NAMALWA (cell line): ENCODE measurements around the gene LAYN.
A peak's percentile ranks its signal among the peaks of the same experiment; 100 is the strongest.

Source experiments
- DNase-seq: peaks from one replicate; pipeline ENCODE4 v3.0.0-alpha.2; 2015; ENCODE audit warnings: low spot score

LAYN gene

GRCh38 chr11:111531687-111532364 lies 8.7 kb upstream of the LAYN start:
- DNase-seq = peak; percentile 5

DNA sequence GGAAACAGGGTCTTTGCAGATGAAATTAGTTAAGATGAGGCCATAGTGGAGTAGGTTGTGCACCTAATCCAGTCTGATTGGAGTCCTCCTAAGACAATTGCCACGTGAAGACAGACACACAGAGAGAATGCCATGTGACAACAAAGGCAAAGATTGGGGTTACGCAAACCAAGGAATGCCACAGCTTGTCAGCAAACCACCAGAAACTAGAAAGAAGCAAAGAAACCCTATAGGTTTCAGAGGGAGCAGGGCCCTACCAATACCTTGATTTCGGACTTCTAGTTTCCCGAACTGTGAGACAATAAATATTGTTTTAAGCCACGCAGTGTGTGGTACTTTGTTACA lies 8.2 kb upstream of the LAYN start:
- no peak for DNase-seq

DNA sequence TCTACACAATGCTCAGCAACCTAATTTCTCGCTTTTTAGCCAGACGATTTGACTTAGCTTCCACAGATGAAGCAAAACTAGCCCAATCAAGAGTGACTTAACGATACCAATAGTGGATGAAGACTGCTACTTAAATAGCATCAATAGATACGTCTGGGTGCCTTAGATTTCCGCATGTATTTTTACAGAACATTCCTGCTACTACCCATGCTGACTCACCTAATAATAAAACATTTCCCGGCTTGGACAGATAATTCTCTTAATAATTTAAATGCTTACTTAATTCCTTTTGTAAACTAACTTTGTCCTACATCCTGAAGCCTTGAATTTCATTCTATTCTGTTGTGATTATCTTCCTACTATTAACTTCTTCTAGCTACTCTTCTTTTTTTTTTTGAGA lies 5.2 kb upstream of the LAYN start:
- DNase-seq = no peak

- DNase-seq = no peak
Measured at GRCh38 chr11:111537336-111537860, 3.1 kb upstream of the LAYN start.

DNA sequence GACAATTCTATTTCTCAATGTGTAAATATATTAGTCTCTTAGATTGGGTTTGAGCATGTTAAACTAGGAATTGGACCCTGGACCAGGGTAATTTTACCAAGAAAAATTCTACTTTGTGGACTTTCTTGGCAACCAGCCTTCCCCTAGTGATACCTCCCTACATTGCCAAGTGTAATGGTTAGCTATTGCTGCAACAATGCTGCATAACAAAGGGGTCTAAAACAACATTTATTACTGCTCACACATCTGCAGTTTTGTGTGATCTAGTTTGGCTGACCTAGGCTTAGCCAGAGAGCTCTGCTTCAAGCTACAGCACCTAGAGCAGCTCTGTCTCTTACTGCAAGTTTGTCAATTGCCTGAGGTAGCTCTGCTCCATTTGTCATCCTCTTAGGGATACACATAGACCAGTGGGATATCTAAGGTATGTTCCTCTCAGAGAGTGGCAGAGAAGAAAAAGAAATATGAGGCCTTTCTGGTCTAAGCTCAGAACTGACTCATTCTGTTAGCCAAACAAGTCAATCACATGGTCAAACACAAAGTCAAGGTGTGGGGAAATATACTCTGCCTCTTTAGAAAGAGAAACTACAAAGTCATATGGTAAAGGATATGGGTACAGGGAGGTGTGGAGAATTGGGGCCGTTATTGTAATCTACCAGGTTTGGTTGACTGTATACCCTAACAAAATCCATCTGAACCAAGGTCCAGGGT lies 2.0 kb upstream of the LAYN start:
- DNase-seq = no peak

DNA sequence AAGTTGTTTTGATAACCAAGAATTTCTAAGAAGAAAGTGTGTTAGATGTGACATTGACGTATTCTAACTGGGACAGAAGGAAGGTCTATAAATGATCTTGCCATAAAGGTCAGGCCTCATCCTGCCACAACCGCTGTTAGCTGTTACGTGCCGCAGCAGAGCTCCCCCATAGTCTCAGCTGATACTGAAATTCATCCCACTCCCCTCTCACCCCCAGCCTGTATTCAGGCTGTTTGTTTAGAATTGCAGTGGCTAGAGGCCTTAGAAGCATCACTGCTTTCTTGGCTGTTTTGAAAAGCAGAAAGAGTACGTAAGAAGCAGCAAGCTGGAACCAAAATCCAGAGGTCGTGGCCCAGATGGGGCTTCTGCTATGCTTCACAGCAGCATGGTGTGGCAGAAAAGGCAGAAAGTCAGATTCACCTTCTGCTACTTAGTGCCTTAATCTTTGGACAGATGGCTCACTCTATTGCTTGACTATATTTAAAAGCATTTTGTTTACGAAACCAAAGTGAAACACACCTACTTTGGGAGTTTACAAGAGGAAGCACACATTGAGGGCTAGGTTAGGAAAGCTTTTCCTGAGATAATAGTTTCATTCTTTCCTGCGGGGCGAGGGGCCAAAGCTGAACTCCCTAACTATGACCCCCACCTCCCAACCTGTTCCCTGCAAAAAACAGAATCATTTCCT lies 950 bp upstream of the LAYN start:
- DNase-seq = no peak

DNA sequence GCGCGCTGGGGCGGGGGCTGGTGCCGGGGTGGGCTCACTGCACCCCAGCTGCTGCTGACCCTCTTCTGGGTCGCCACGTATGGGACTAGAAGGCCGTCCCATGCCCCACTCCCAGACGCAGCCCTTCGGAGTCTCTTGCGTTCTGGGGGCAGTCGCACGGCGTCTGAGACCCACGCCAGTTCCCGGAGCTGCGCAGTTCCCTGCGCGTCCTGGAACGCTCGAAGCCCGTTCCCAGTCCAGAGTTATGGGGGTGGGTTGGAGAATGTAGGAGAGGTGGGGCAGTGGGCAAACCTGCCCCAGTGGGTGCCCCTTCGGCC lies 375 bp downstream of the LAYN start:
- DNase-seq = no peak

- DNase-seq = no peak
Measured at GRCh38 chr11:111541254-111542061, 938 bp downstream of the LAYN start.

DNA sequence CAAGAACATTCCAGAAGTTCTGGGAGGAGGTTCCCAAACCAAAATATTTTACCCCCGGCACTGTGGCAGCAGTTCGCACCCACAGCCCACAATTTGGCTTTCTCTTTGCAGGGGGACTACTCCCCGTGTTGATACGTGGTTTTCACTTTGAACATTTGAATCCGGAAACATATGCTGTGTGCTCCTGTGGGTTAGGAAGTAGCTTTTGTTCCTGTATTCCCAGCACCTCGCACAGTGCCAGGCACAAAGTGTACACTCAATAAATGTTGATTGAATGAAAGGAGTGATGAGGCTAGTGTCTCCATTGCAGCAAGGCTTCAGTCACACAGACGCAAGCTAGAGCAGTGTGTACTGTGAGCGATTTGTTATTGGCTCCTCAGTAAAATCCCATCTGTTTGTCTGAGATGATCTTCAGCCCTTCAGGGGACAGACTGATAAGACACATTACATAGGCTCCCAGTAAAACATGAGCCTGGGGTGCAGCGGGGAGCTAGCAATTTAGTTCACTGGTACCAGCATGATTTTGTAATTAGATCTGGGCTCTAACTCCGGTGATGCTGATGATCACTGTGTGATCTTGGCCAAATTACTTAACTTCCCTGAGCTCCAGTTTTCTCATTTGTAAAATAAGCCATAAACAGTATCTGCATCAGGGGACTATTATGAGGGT lies 2.2 kb downstream of the LAYN start:
- no peak for DNase-seq

- no peak for DNase-seq
Measured at GRCh38 chr11:111548525-111548924, 8.0 kb downstream of the LAYN start.

- no peak for DNase-seq
Measured at GRCh38 chr11:111549196-111549868, 8.8 kb downstream of the LAYN start.

- no peak for DNase-seq
Measured at GRCh38 chr11:111549869-111550203, 9.3 kb downstream of the LAYN start.

DNA sequence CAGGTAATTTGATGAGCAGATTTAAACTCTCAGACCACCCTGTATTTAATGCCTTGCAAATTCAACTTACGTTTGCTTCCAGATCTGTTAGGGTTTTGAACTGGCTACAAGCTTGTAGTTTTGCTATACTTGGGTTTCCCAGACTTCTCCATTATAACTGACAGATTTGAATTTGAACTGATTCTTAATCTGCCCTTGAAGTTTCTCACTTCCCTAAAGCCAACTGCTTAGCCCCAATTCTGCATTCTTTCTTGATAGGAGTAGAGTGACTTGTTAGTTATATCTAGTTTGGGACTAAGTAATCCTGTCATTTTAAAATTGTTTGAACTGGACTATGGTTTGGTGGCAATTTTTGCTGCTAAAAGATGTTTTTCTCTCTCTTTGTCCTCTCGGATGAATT lies 9.7 kb downstream of the LAYN start:
- DNase-seq = no peak

- no peak for DNase-seq
Measured at GRCh38 chr11:111554532-111554931, 14.0 kb downstream of the LAYN start.

DNA sequence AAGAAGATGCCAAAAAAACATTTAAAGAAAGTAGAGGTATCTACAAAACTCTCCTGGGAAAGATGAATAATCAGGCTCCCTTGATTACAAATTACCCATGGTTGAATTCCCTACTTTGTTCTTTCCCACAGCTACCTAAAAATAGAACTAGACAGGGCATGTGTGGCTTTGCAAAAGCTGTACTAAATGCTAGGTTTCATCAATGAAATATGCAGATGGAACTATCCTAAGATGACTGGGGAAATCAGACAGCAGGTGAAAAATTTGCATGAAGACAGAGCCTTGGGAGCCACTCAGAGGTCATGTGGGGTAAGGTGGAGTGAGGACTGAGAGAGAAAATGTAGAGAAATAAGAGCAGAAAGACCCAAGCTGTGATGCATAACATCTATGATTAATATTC lies 14.7 kb downstream of the LAYN start:
- no peak for DNase-seq

DNA sequence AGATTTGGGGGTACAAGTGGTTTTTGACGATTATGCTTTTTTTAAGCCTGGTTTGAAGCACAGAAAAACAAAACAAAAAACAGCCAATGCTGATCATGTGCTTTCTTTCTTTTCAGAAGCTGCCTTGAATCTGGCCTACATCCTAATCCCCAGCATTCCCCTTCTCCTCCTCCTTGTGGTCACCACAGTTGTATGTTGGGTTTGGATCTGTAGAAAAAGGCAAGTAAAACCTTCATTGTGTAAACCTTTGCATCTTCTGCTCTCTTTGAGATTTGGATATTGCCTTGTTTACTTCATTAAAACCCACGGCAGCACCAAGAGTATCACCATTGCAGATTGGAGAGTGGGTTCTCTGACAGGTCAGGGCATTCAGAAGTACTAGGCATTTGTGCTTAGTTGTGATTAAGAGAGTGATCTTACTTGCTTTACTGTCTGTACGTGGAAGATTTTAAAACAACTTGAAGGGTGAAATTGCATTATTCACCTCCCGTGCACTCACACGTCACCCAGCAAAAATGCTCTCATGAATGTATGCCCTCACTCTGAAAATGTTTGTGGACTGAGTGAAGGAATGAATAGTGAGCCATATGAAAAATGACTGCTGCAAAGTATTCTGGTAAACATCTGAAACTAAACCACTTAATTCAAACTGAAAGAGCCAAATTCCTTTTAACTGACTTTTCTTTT lies 17.0 kb downstream of the LAYN start:
- no peak for DNase-seq

GRCh38 chr11:111559800-111560464 lies 19.4 kb downstream of the LAYN start:
- no peak for DNase-seq

DNA sequence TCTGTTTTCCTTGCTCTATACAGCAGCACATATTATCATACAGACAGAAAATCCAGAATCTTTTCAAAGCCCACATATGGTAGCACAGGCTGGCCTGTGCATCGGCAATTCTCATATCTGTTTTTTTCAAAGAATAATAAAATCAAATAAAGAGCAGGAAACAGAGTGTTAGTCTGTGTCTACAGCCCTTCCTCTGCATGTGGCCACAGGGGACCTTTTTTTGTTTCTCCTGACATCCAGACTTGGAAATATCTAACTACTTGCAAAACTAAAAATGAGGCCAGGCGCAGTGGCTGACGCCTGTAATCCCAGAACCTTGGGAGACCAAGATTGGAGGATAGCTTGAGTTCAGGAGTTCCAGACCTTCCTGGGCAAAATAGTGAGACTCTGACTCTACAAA lies 20.3 kb downstream of the LAYN start:
- DNase-seq = no peak

GRCh38 chr11:111561306-111561705 lies 20.8 kb downstream of the LAYN start:
- no peak for DNase-seq

DNA sequence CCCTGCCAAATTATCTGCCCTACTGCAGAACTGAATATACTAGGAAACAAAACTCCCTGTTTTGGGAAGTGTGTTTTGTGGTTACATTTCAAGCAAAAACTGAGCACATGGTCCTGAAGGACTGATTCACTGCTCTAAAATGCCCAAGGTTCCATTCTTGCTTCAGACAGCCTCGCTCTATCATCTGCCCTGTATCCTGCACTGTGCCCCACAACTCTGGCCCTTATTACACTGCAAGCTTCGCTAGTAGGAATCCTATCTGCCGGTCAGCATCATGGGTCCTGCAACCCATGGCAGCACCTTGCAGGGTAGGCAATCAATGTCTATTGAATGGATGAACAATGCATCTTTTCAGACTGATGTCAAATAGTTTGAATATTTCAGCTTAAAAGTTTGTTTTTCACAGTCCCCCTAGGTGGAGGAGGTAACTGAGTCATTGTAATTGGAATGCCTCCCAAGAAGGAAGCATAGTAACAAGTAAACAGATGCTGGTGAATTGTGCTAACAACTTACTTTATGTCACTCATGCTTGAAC lies 21.3 kb downstream of the LAYN start:
- no peak for DNase-seq
